Muscle layer of duodenum (tissue), 2 donors: ENCODE measurements around the gene ZNF496.
"Not testable (repeated sequence)": the region's sequence is repeated elsewhere in the genome, so short reads cannot be mapped to it uniquely, and the experiment has no call there.

Experiments used
- H3K27ac ChIP-seq: one replicate; pipeline ENCODE4 v1.7.0; 2013; ENCODE audit warnings: mild to moderate bottlenecking, low read length
- H3K27me3 ChIP-seq: one replicate; pipeline ENCODE4 v1.7.0; 2013; ENCODE audit warnings: low read depth, mild to moderate bottlenecking, control low read depth, low read length
- H3K36me3 ChIP-seq, 2 donors: one replicate each; pipeline ENCODE4 v1.7.0; 2013; ENCODE audit warnings: low read length in 2 of 2, control low read depth in 1 of 2, mild to moderate bottlenecking in 1 of 2; ENCODE audit not compliant: insufficient read depth in 2 of 2, control insufficient read depth in 1 of 2
- H3K4me1 ChIP-seq, 2 donors: one replicate each; pipeline ENCODE4 v1.7.0; 2013; ENCODE audit warnings: low read length in 2 of 2, mild to moderate bottlenecking in 2 of 2, control low read depth in 1 of 2, moderate library complexity in 1 of 2; ENCODE audit not compliant: insufficient read depth in 2 of 2, control insufficient read depth in 1 of 2
- H3K4me3 ChIP-seq, 2 donors: one replicate each; pipeline ENCODE4 v1.7.0; 2013; ENCODE audit warnings: low read length in 2 of 2, low read depth in 1 of 2, mild to moderate bottlenecking in 1 of 2
- H3K9me3 ChIP-seq, 2 donors: one replicate each; pipeline ENCODE4 v1.7.0; 2013; ENCODE audit warnings: low read length in 2 of 2, control low read depth in 1 of 2, mild to moderate bottlenecking in 1 of 2; ENCODE audit not compliant: control insufficient read depth in 1 of 2
- donor health status: healthy.

Gene ZNF496

DNA sequence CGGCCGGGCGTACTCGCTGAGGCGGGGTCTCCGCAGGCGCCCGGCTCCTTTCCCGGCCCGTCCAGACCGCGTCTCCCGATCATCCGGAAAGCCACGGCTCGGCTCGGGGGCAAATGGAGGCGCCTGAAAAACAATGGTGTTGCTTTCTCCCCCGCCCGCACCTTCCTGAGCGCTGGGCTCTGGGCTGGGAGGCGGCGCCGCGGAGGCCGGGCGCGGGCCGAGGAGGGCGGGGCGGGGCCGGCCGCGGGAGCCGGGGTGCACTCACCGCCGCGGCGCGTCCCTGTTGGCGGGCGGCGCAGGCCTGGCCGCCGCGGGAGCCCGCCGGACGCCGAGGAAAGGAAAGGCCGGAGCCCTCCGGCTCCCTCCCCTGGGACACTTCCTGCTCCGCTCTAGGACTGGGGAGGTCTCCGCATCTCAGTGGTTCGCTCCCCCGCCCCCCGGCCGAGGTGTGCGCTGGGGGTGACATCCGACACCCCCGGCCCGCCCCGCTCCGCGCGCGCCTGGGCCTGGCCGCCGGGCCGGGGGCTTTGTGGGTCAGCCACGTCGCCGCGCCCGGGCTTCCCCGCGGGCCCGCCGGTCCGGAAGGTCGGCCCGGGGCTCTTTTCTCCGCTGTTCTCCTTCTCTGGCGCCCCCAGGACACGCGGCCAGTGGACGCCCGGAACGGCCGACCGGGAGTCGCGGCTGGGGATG lies at the start of gene ZNF496:
TSS of gene ZNF496 (minus strand) at position 343 of the 690 bp plus-strand sequence. CDS start 2,289 bp downstream, outside the sequence.
- no peaks in the 10 kb centered on the region for H3K9me3 ChIP-seq
- no peaks in the 10 kb centered on the region for H3K27me3 ChIP-seq
- peaks cover 11 to 20% of the 10 kb centered on the region in 2 donors for H3K36me3 ChIP-seq
- peaks cover 0 to 25% of the 10 kb centered on the region in 2 donors for H3K4me1 ChIP-seq
- H3K27ac ChIP-seq, result peak within 1 kb of the TSS; percentile 69
- H3K4me3 ChIP-seq, result peak within 1 kb of the TSS; percentile 68 to 79

DNA sequence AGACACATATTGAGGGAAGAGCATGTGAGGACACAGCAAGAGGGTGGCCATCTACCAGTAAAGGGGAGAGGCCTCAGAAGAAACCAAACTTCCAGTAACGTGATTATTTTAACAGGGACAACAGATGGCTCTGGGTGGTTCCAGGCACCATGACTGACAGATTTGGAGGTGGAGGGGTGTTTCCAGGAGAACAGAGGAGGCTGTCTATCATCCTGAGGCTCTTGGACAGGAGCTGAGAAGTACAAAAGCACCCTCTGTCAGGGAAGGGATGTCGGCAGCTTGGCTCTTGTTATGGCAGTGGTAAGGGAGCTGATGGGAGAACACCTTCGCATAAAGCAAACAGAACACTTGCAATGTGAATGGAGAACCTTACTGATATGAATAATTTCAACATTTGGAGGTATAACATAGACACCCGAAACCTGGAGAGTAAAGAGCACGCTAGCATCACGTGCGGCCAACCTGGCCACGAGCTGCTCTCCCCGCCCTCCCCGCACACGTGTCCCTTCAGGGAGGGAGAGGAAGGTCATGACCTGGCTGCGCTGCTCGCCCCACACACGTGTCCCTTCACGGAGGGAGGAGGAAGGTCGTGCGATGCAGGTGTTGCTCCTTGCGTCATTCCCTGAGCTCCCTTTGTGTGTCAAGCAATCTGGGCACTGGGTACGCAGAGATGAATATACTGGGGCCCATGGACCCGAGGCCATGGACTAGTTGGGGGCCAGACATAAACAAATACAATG lies 46.8 kb upstream of the ZNF496 start:
- no peaks in the 10 kb centered on the region for H3K4me1 ChIP-seq
- no peaks in the 10 kb centered on the region for H3K36me3 ChIP-seq
- H3K4me3 ChIP-seq, result no peak overlapping the region
- no peaks in the 10 kb centered on the region for H3K9me3 ChIP-seq
- H3K27me3 ChIP-seq, result no peaks in the 10 kb centered on the region
- H3K27ac ChIP-seq, result no peak overlapping the region

DNA sequence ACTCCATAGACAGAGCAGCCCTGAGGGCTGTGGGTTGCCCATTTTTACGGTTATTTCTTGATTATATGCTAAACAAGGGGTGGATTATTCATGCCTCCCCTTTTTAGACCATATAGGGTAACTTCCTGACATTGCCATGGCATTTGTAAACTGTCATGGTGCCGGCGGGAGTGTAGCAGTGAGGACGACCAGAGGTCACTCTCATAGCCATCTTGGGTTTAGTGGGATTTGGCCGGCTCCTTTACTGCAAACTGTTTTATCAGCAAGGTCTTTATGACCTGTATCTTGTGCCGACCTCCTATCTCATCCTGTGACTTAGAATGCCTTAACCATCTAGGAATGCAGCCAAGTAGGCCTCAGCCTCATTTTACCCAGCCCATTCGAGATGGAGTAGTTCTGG lies 46.0 kb upstream of the ZNF496 start:
- H3K4me1 ChIP-seq, H3K27ac ChIP-seq, H3K36me3 ChIP-seq, H3K27me3 ChIP-seq, H3K9me3 ChIP-seq, H3K4me3 ChIP-seq: not testable (repeated sequence)

DNA sequence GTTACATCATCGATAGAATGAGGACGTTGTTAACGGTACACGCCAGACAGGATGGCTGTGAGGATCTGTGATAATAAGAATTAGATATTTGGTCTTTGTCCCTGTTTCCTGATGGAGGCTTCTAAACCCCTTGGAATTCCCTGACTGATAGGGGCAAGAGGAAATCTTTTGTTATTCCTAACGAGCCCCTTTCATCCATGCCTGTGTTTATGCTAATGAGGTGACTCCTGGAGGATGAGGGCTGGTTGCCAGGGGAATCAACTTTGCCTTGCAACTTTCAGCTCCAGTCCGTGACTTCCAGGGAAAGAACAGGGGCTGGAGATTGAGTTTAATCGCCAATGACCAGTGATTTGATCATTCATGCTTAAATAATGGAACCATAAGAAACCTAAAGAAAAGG lies 45.0 kb upstream of the ZNF496 start:
- Histone ChIP-seq H3K4me3 (no peak overlapping the region), H3K27ac (no peak overlapping the region), H3K9me3 (no peaks in the 10 kb centered on the region), H3K4me1 (no peaks in the 10 kb centered on the region), H3K36me3 (no peaks in the 10 kb centered on the region), H3K27me3 (no peaks in the 10 kb centered on the region)

DNA sequence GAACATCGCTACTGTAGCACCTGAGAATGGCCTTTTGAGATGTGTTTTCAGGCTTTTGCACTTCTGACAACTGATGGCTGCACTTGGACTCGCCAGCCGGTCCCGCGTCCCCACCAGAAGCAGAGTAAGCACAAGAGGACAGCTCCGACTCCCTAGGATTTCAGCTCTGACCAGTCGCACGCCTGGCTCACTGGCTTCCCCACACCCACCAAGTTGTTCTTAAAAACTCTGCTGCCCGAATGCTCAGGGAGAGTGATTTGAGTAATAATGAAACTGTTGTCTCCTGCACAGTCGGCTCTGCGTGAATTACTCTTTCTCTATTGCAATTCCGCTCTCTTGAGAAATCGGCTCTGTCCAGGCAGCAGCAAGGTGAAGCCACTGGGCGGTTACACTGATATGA lies 44.1 kb upstream of the ZNF496 start:
- H3K36me3 ChIP-seq, result no peaks in the 10 kb centered on the region
- H3K27ac ChIP-seq, result no peak overlapping the region
- H3K4me1 ChIP-seq, result peaks cover 0 to 7% of the 10 kb centered on the region in 2 donors
- H3K27me3 ChIP-seq, result no peaks in the 10 kb centered on the region
- no peak overlapping the region for H3K4me3 ChIP-seq
- no peaks in the 10 kb centered on the region for H3K9me3 ChIP-seq

DNA sequence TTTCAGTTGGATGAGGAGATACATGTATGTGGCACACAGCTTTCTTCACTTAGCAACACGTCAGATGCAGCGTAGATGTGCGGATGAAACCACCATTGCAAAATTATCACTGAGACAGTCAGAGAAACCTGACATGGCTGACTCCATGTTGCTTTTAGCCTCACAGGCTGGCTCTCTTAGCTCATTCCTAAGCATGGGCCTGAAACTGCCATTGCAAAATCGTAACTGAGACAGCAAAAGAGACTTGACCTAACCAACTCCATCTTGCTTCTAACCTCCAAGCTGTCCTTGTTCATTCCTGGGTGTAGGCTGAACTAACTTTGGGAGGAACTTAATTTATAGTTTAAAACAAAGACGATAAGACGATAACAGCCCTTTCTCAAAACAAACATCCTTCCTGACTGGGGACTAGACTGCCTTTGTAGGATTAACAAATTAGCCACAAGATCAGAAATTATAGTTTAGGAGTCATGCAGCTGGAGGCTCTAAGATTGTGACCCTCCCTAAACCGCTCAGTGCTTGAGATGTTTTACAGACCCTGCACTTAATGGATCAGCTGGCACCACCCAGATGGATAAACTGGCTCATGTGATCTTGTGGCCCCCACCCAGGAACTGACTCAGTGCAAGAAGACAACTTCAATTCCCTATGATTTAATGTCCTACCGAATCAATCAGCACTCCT lies 43.1 kb upstream of the ZNF496 start:
- H3K4me1 ChIP-seq, H3K9me3 ChIP-seq, H3K27ac ChIP-seq, H3K4me3 ChIP-seq, H3K36me3 ChIP-seq, H3K27me3 ChIP-seq: not testable (repeated sequence)

DNA sequence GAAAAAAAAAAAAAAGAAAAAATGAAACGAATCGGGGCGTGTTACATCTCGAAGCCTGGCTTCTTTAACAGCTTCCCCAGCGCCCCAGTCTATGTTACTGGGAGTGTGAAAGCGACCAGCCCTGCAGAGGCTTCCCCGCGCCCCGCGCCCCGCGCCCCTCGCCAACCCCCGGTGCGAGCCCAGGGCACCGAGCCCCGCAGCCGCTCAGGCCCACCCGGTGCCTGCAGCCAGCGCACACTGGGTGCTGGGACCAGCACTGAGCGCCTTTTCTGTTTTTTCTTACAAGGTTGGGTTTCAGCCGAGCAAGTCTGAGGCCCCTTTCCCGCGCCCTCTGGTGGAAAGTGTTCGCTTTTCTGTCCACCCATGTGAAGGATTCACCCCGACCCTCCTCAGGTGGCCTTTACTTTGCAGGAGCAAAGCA lies 42.1 kb upstream of the ZNF496 start:
- Histone ChIP-seq H3K4me1 (peaks cover 0 to 9% of the 10 kb centered on the region in 2 donors), H3K27ac (no peak overlapping the region), H3K4me3 (peak overlapping the region in 1 of 2 donors; percentile 30), H3K9me3 (no peaks in the 10 kb centered on the region), H3K27me3 (no peaks in the 10 kb centered on the region), H3K36me3 (no peaks in the 10 kb centered on the region)

DNA sequence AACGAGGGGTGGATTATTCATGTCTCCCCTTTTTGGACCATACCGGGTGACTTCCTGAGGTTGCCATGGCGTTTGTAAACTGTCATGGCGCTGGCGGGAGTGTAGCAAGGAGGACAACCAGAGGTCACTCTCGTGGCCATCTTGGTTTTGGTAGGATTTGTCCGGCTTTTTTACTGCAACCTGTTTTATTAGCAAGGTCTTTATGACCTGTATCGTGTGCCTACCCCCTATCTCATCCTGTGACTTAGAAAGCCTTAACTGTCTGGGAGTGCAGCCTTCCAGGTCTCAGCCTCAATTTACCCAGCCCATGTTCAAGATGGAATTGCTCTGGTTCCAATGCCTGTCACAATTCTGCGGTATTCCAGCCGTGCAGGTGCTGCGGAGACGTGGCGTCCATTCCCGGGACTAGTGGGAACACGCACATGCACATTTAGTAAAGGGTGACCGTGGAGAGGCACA lies 40.2 kb upstream of the ZNF496 start:
- H3K27me3 ChIP-seq, result no peaks in the 10 kb centered on the region
- H3K4me3 ChIP-seq, result no peak overlapping the region
- no peaks in the 10 kb centered on the region for H3K36me3 ChIP-seq
- no peak overlapping the region for H3K27ac ChIP-seq
- H3K4me1 ChIP-seq, result peaks cover 0 to 9% of the 10 kb centered on the region in 2 donors
- no peaks in the 10 kb centered on the region for H3K9me3 ChIP-seq

DNA sequence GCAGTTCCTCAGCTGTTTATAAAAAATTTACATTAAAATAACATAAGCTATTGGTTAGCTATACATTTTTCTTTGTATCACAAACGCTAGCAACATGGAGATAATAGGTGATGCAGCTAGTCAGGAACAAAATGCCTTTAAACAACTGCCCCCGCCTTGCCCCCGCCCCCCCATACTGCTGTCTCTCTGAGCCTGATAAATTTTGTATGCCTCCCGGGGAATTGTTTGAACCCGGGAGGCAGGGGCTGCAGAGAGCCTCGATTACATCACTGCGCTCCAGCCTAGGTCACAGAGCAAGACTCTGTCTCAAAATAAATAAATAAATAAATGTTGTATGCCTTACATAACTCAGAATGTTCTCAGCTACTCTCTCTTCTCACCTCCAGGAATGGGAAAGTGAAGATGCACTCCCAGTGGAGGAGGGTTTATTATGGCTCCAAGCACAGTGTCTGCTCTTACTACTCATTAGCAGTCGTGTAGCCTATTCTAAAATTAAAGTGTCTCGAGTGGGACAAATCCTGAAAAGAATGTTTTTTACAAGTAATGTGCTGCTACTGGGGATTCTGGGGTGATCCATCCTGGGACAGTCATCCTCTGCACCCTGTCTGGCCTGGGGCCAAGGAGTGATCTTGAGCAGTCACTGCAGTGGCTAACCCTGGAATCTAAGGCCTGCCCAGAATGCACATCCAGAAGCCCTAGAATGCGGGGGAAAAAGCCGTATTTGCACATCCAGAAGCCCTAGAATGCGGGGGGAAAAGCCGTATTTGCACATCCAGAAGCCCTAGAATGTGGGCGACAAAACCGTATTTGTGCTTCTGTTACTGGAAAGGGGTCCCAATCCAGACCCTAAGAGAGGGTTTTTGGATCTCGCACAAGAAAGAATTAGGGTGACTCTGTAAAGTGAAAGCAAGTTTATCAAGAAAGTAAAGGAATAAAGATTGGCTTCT lies 39.4 kb upstream of the ZNF496 start:
- H3K4me3 ChIP-seq, result no peak overlapping the region
- no peaks in the 10 kb centered on the region for H3K27me3 ChIP-seq
- H3K27ac ChIP-seq, result no peak overlapping the region
- H3K9me3 ChIP-seq, result no peaks in the 10 kb centered on the region
- H3K36me3 ChIP-seq, result no peaks in the 10 kb centered on the region
- H3K4me1 ChIP-seq, result peaks cover 0 to 9% of the 10 kb centered on the region in 2 donors

DNA sequence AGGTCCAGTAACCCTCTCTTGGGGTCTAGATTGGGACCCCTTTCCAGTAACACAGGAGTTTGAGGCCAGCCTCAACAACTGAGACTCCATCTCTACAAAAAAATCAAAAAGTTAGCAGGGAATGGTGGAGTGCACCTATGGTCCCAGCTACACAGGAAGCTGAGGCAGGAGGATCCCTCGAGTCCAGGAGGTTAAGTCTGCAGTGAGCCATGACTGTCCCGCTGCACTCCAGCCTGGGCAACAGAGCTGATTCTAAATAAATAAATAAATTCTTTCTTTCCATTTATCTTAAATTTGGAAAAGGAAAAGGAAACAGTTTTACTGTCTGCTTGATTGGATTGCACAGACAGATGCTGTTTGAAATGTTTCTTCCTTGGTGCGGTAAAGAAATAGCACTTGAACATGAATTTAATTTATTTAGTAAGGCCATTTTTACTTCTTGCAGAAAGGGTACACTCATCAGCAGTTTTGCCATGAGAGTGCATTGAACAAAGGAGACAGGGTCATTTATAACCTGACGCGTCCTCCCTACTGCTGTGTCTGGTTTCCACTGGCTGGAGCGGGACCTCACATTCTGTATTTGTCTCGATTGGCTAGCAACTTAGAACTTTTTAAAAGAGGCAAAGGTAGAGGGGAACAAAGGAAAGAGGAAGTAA lies 37.0 kb upstream of the ZNF496 start:
- H3K9me3 ChIP-seq, result no peaks in the 10 kb centered on the region
- H3K4me1 ChIP-seq, result peaks cover 0 to 9% of the 10 kb centered on the region in 2 donors
- H3K36me3 ChIP-seq, result no peaks in the 10 kb centered on the region
- no peaks in the 10 kb centered on the region for H3K27me3 ChIP-seq
- no peak overlapping the region for H3K27ac ChIP-seq
- H3K4me3 ChIP-seq, result no peak overlapping the region
